Epithelial cell of umbilical artery (primary cell): Measurements from ENCODE around the gene MAGEL2. TPM values are rescaled to one million over a fixed set of nuclear protein-coding genes. Genes with fewer than 3 reads are reported as not detected.

Experiments
- total RNA-seq: library from RNA; depleted of rRNA; stranded (reverse); fragments of >200 nt; gene quantifications from 2 replicates; pipeline ENCODE4 v1.2.3, GENCODE V29; 2014

The MAGEL2 gene
- 0.15 and 0.32 TPM in 2 replicates for total RNA-seq

GRCh38 chr15:23647421-23648370 is at the start of gene MAGEL2:
TSS of gene MAGEL2 (minus strand) at chr15:23647867. CDS start at chr15:23647742, 125 bp downstream.

GRCh38 chr15:23687143-23687470 is 39.4 kb upstream of the MAGEL2 start, which contains the start of gene NDN:
TSS of gene NDN (minus strand) at chr15:23687305. CDS start at chr15:23687217, 88 bp downstream.

Other genes with a start within 250 kb of the MAGEL2 start
- not detected in 2 replicates for gene GOLGA6L2, start 200.6 kb downstream of the MAGEL2 start, total RNA-seq
- not detected in 2 replicates for gene MKRN3, start 82.2 kb downstream of the MAGEL2 start, total RNA-seq
- 38.0 and 55.3 TPM in 2 replicates for gene NDN, start 39.4 kb upstream of the MAGEL2 start, total RNA-seq